GM23338 (cell line): ENCODE results near the gene DNAH17. TPM values are rescaled to one million over a fixed set of nuclear protein-coding genes. Genes with fewer than 3 reads are reported as not detected.

Experiments used
- ATAC-seq: fragments of 200-7000 bp; cut with Tn5 transposase; 3 replicates; pipeline ENCODE4 v1.9.1; 2020
- DNase-seq: peaks from one replicate; pipeline ENCODE4 v3.0.0-alpha.2; 2015; ENCODE audit warnings: low spot score
- H2AFZ ChIP-seq: fragments of 200-600 bp; sonication (generic); 2 replicates; pipeline ENCODE4 v1.8.0; 2016; ENCODE audit warnings: antibody characterized with exemption, mild to moderate bottlenecking, moderate library complexity
- H3F3A ChIP-seq: fragments of 200-600 bp; sonication (generic); replicated peaks from 2 replicates; pipeline ENCODE4 v1.8.0; 2017; ENCODE audit warnings: antibody characterized with exemption, mixed run types, low read depth
- H3K27ac ChIP-seq: fragments of 200-600 bp; sonication (generic); 2 replicates; pipeline ENCODE4 v1.6.1; 2016; ENCODE audit warnings: low read depth
- H3K27me3 ChIP-seq: fragments of 200-600 bp; sonication (generic); 2 replicates; pipeline ENCODE4 v1.8.0; 2016; ENCODE audit warnings: mild to moderate bottlenecking, mixed run types, moderate library complexity; ENCODE audit not compliant: insufficient read depth
- H3K36me3 ChIP-seq: fragments of 200-600 bp; sonication (generic); 2 replicates; pipeline ENCODE4 v1.8.0; 2016; ENCODE audit warnings: mild to moderate bottlenecking; ENCODE audit not compliant: insufficient read depth
- H3K4me1 ChIP-seq: fragments of 200-600 bp; sonication (generic); 2 replicates; pipeline ENCODE4 v1.8.0; 2016; ENCODE audit warnings: mild to moderate bottlenecking, moderate library complexity; ENCODE audit not compliant: insufficient read depth
- H3K4me2 ChIP-seq: fragments of 200-600 bp; sonication (generic); 2 replicates; pipeline ENCODE4 v1.7.1; 2017; ENCODE audit warnings: mixed run types
- H3K4me3 ChIP-seq: fragments of 200-600 bp; sonication (generic); 2 replicates; pipeline ENCODE4 v1.6.1; 2016; ENCODE audit warnings: mixed run types
- H3K79me2 ChIP-seq: fragments of 200-600 bp; sonication (generic); replicated peaks from 2 replicates; pipeline ENCODE4 v1.8.0; 2017; ENCODE audit warnings: mild to moderate bottlenecking; ENCODE audit not compliant: insufficient read depth
- H3K9me2 ChIP-seq: fragments of 200-600 bp; sonication (generic); 2 replicates; pipeline ENCODE4 v1.8.0; 2017; ENCODE audit not compliant: insufficient read depth
- H4K20me1 ChIP-seq: fragments of 200-600 bp; sonication (generic); replicated peaks from 2 replicates; pipeline ENCODE4 v1.8.0; 2017; ENCODE audit warnings: mild to moderate bottlenecking; ENCODE audit not compliant: insufficient read depth
- H3K27ac Mint-ChIP-seq: 2 replicates; pipeline ENCODE4 v1.8.0; 2020; ENCODE audit warnings: inconsistent platforms, mild to moderate bottlenecking, moderate library complexity, mixed read lengths
- H3K27me3 Mint-ChIP-seq: 3 replicates; pipeline ENCODE4 v1.8.0; 2022; ENCODE audit warnings: low read depth, mild to moderate bottlenecking, moderate library complexity, mixed read lengths, inconsistent platforms; ENCODE audit not compliant: insufficient read depth, poor library complexity
- H3K36me3 Mint-ChIP-seq: 3 replicates; pipeline ENCODE4 v1.8.0; 2021; ENCODE audit warnings: low read depth, mild to moderate bottlenecking, inconsistent platforms, moderate library complexity, mixed read lengths
- H3K4me1 Mint-ChIP-seq: 3 replicates; pipeline ENCODE4 v1.8.0; 2020; ENCODE audit warnings: mild to moderate bottlenecking, inconsistent platforms, mixed read lengths
- H3K4me3 Mint-ChIP-seq: 3 replicates; pipeline ENCODE4 v1.8.0; 2021; ENCODE audit warnings: moderate library complexity, mild to moderate bottlenecking, inconsistent platforms, mixed read lengths
- H3K9me3 Mint-ChIP-seq: 3 replicates; pipeline ENCODE4 v1.8.0; 2020; ENCODE audit warnings: moderate library complexity, mild to moderate bottlenecking, inconsistent platforms, mixed read lengths
- CREB1 ChIP-seq: fragments of 250-450 bp; sonication (Bioruptor Pico); IDR thresholded peaks from 2 replicates; pipeline ENCODE4 v1.5.0; 2020; ENCODE audit warnings: low read depth, mild to moderate bottlenecking, moderate library complexity
- ETS1 ChIP-seq: IDR thresholded peaks from 2 replicates; pipeline ENCODE4 v1.6.1; 2016; ENCODE audit warnings: antibody characterized with exemption
- EZH2 ChIP-seq: fragments of 200-600 bp; sonication (generic); IDR thresholded peaks from one replicate; pipeline ENCODE4 v1.8.0; 2017; ENCODE audit warnings: antibody characterized with exemption, mild to moderate bottlenecking, low read depth; ENCODE audit not compliant: unreplicated experiment
- JUNB ChIP-seq: IDR thresholded peaks from one replicate; pipeline ENCODE4 v1.6.1; 2016; ENCODE audit warnings: antibody characterized with exemption; ENCODE audit not compliant: unreplicated experiment
- NANOG ChIP-seq: IDR thresholded peaks from 2 replicates; pipeline ENCODE4 v1.6.1; 2016; ENCODE audit warnings: antibody characterized with exemption, borderline replicate concordance
- POLR2AphosphoS5 ChIP-seq: IDR thresholded peaks from 2 replicates; pipeline ENCODE4 v1.6.1; 2016; ENCODE audit warnings: antibody characterized with exemption, low read depth
- REST ChIP-seq: IDR thresholded peaks from one replicate; pipeline ENCODE4 v1.6.1; 2018; ENCODE audit warnings: antibody characterized with exemption; ENCODE audit not compliant: unreplicated experiment
- STAT1 ChIP-seq: IDR thresholded peaks from one replicate; pipeline ENCODE4 v1.6.1; 2016; ENCODE audit warnings: antibody characterized with exemption; ENCODE audit not compliant: unreplicated experiment
- ZNF114 ChIP-seq: fragments of 250-450 bp; sonication (Bioruptor Pico); IDR thresholded peaks from 2 replicates; pipeline ENCODE4 v1.5.0; 2020; ENCODE audit warnings: mild to moderate bottlenecking, moderate library complexity
- ZNF331 ChIP-seq: fragments of 250-450 bp; sonication (Bioruptor Pico); IDR thresholded peaks from 2 replicates; pipeline ENCODE4 v1.5.0; 2020; ENCODE audit warnings: low read depth, mild to moderate bottlenecking, moderate library complexity
- polyA plus RNA-seq: library from polyadenylated mRNA; unstranded; fragments of >200 nt; fragmentation: Nextera tagmentation; extraction: Ambion mirVana; gene quantifications from 2 replicates; pipeline ENCODE4 v1.2.1, GENCODE V29; 2016
- total RNA-seq: library from RNA; depleted of rRNA; stranded (reverse); fragments of >200 nt; shearing (Covaris generic); gene quantifications from 2 replicates; pipeline ENCODE4 v1.2.3, GENCODE V29; 2014

DNAH17 gene
- total and polyA plus RNA-seq, 2 experiments from 2014 or later: 0.59 to 2.0 TPM

DNA sequence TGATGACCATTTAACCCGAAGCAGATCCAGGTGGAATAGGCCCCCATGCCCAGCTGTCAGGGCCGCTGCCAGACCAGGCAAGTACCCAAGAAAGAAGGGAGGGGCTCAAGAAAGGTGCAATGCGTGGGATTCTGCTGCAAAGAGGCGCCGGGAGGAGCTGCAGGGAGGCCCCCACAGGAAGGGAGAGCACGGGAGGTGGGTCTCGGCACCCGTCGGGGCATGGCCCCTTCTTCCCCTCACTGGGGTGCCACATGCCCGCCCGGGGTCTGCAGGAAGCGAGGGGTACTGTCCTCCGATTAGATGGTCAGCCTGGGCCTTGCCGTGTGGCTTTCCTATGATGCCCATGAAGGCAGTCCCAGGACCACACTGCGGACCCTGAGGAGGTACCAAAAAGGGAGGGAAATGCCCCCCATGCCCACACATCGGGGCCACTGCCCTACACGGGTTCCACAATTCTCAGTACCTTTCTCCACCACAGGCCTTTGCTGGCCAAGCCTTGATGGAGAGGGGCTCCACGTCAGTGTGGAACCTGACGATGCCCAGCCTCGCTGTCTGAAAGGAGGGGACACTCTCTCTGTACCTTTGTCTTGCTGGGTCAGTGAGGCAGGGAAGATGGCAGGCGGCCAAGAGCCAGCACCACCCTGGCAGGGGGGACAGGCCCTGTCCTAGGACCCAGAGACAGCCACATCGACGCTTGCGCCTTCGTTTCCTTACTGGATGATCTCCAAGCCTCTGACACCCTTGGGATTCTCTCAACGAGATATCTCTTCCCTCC is 45.5 kb upstream of the DNAH17 start:
- Mint-ChIP-seq H3K27ac (no peak overlapping the region), H3K9me3 (peaks cover 3% of the 10 kb centered on the region; the same call in 1 of the 3 replicates), H3K4me1 (peaks cover 2% of the 10 kb centered on the region; the same call in 2 of the 3 replicates), H3K36me3 (0 out of 3 replicates have a peak, but pooled peaks cover 2% of the 10 kb centered on the region), H3K27me3 (peaks cover 2% of the 10 kb centered on the region), H3K4me3 (no peak overlapping the region)
- no peaks in the 10 kb centered on the region for H3K9me2 ChIP-seq
- ATAC-seq: no peak
- no peaks in the 10 kb centered on the region for H3K27me3 ChIP-seq
- H3F3A ChIP-seq: no peaks in the 10 kb centered on the region
- no peaks in the 10 kb centered on the region for H3K79me2 ChIP-seq
- H3K4me2 ChIP-seq: no peak overlapping the region
- H3K4me3 ChIP-seq: no peak overlapping the region
- H2AFZ ChIP-seq: no peak overlapping the region
- no peaks in the 10 kb centered on the region for H4K20me1 ChIP-seq
- no peaks in the 10 kb centered on the region for H3K4me1 ChIP-seq
- DNase-seq: no peak
- TF ChIP-seq POLR2AphosphoS5 (no peak), NANOG (no peak), EZH2 (no peak), STAT1 (no peak), CREB1 (CRISPR knock-in tag) (no peak), REST (no peak), ZNF114 (CRISPR knock-in tag) (no peak), ETS1 (no peak)
- no peak overlapping the region for H3K27ac ChIP-seq
- no peaks in the 10 kb centered on the region for H3K36me3 ChIP-seq

DNA sequence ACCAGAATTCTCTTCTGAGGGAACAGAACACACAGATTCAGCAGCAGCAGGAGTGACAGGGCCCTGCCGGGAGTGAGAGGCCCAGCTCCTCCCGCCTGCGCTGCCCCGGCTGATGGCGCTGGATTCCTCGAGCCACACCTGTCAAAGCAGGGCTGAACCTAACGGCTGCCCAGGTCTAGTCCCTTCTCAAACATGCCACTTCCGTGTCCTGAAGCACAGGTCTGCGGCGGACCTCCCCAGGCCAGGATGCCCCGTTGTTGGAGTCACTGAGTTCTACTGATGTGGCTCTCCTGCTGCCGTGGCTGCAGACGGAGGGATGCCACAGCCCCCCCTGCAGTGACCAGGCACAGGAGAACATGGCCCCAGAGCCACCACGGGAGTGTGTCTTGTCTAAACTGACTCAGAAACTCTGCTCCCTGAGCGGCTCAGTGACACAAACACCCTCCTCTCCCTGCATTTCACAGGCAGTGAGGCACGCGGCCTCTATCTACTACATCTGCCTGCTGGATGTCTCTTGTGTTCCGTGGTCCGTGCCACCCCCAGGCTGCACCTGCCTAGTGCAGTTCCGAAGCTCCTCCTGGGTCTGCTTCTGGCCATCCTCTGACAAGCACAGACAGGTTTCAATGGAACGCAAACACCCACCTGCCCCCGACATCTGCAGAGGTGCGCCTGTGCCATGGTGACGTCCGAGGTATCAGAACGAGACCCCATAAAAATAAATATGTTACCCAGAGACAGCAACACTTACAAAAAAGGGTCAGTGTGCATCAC is 44.7 kb upstream of the DNAH17 start:
- H3K79me2 ChIP-seq: no peaks in the 10 kb centered on the region
- TF ChIP-seq ZNF331 (CRISPR knock-in tag): no peak
- no peak for TF ChIP-seq EZH2
- no peak for TF ChIP-seq STAT1
- no peak for TF ChIP-seq JUNB
- TF ChIP-seq REST: no peak

More for the DNA sequence above, 44.7 kb upstream of the DNAH17 start:
- no peak overlapping the region for H3K27ac ChIP-seq
- ATAC-seq (no peak), DNase-seq (no peak)
- H3K4me1 Mint-ChIP-seq: peaks cover 2% of the 10 kb centered on the region; the same call in 2 of the 3 replicates
- no peaks in the 10 kb centered on the region for H3F3A ChIP-seq
- peaks cover 3% of the 10 kb centered on the region; the same call in 1 of the 3 replicates for H3K9me3 Mint-ChIP-seq
- no peak overlapping the region for H2AFZ ChIP-seq
- no peak overlapping the region for H3K4me3 ChIP-seq
- H3K36me3 Mint-ChIP-seq: 0 out of 3 replicates have a peak, but pooled peaks cover 2% of the 10 kb centered on the region
- H3K4me3 Mint-ChIP-seq: no peak overlapping the region
- H3K36me3 ChIP-seq: no peaks in the 10 kb centered on the region
- no peaks in the 10 kb centered on the region for H3K9me2 ChIP-seq
- no peak overlapping the region for H3K4me2 ChIP-seq
- H4K20me1 ChIP-seq: no peaks in the 10 kb centered on the region
- H3K27me3 Mint-ChIP-seq: peaks cover 2% of the 10 kb centered on the region
- H3K4me1 ChIP-seq: no peaks in the 10 kb centered on the region
- H3K27me3 ChIP-seq: no peaks in the 10 kb centered on the region
- H3K27ac Mint-ChIP-seq: no peak overlapping the region
